HEK293T (cell line): ENCODE measurements around the gene POLA1.

Experiments used
- CTCF ChIA-PET: fragments of 350-600 bp; formaldehyde crosslinking; extraction: SDS; loops from one replicate; lab custom pipeline; 2021; ENCODE audit warnings: antibody characterized with exemption, inconsistent platforms; lab: Yijun Ruan, JAX
- POLR2A ChIA-PET: fragments of 350-600 bp; formaldehyde crosslinking; extraction: SDS; loops from one replicate; lab custom pipeline; 2020; ENCODE audit warnings: antibody characterized with exemption, inconsistent platforms; lab: Yijun Ruan, JAX
- DNase-seq: peaks from one replicate; pipeline ENCODE4 v3.0.0; 2012; ENCODE audit warnings: mixed read lengths; ENCODE audit errors: extremely low spot score
- ARNT ChIP-seq: fragments of 450-650 bp; IDR thresholded peaks from 2 replicates; pipeline ENCODE4 v1.6.1; 2017; ENCODE audit warnings: mild to moderate bottlenecking
- BHLHE40 ChIP-seq: fragments of 450-650 bp; IDR thresholded peaks from 2 replicates; pipeline ENCODE4 v1.6.1; 2016; ENCODE audit warnings: mild to moderate bottlenecking, moderate library complexity, borderline replicate concordance
- CTBP1 ChIP-seq: fragments of 450-650 bp; IDR thresholded peaks from 2 replicates; pipeline ENCODE4 v1.6.1; 2016; ENCODE audit warnings: borderline replicate concordance
- ELF4 ChIP-seq: fragments of 450-650 bp; IDR thresholded peaks from 2 replicates; pipeline ENCODE4 v1.6.1; 2017; ENCODE audit warnings: antibody characterized with exemption
- FOXA1 ChIP-seq: fragments of 450-650 bp; IDR thresholded peaks from 2 replicates; pipeline ENCODE4 v1.6.1; 2016; ENCODE audit warnings: mild to moderate bottlenecking
- FOXK2 ChIP-seq: fragments of 450-650 bp; IDR thresholded peaks from 2 replicates; pipeline ENCODE4 v1.6.1; 2016; ENCODE audit warnings: mild to moderate bottlenecking
- FOXM1 ChIP-seq: fragments of 450-650 bp; IDR thresholded peaks from 2 replicates; pipeline ENCODE4 v1.6.1; 2017; ENCODE audit warnings: mild to moderate bottlenecking, borderline replicate concordance
- HDGF ChIP-seq: fragments of 450-650 bp; IDR thresholded peaks from 2 replicates; pipeline ENCODE4 v1.6.1; 2017; ENCODE audit warnings: antibody characterized with exemption, borderline replicate concordance
- L3MBTL2 ChIP-seq: fragments of 450-650 bp; conservative IDR thresholded peaks from 2 replicates; pipeline ENCODE4 v1.6.1; 2016; ENCODE audit warnings: mild to moderate bottlenecking
- LEF1 ChIP-seq: fragments of 450-650 bp; IDR thresholded peaks from 2 replicates; pipeline ENCODE4 v1.6.1; 2017; ENCODE audit warnings: mild to moderate bottlenecking, borderline replicate concordance
- NFRKB ChIP-seq: fragments of 450-650 bp; IDR thresholded peaks from 2 replicates; pipeline ENCODE4 v1.6.1; 2016; ENCODE audit warnings: mild to moderate bottlenecking, moderate library complexity
- PKNOX1 ChIP-seq: fragments of 450-650 bp; IDR thresholded peaks from 2 replicates; pipeline ENCODE4 v1.6.1; 2016
- SP1 ChIP-seq: fragments of 450-650 bp; IDR thresholded peaks from 2 replicates; pipeline ENCODE4 v1.6.1; 2017
- SUZ12 ChIP-seq: fragments of 450-650 bp; IDR thresholded peaks from 2 replicates; pipeline ENCODE4 v1.6.1; 2016; ENCODE audit warnings: mild to moderate bottlenecking
- TARDBP ChIP-seq: fragments of 450-650 bp; IDR thresholded peaks from 2 replicates; pipeline ENCODE4 v1.6.1; 2016
- ZNF384 ChIP-seq: fragments of 450-650 bp; IDR thresholded peaks from 2 replicates; pipeline ENCODE4 v1.6.1; 2016

The POLA1 gene

GRCh38 chrX:24720036-24720435 is 26.3 kb downstream of the POLA1 start:
- DNase-seq = no peak
- ChIA-PET CTCF (no interaction called here), POLR2A (no interaction called here)
- no peak for TF ChIP-seq HDGF
- TF ChIP-seq L3MBTL2 = no peak
- TF ChIP-seq SP1 = no peak
- TF ChIP-seq PKNOX1 = no peak
- no peak for TF ChIP-seq LEF1
- TF ChIP-seq ZNF384 = no peak

GRCh38 chrX:24728530-24728929 is 34.8 kb downstream of the POLA1 start:
- no peak for DNase-seq
- TF ChIP-seq SUZ12 = no peak
- ChIA-PET CTCF (no interaction called here), POLR2A (no interaction called here)

GRCh38 chrX:24732766-24733500 is 39.2 kb downstream of the POLA1 start:
- CTCF ChIA-PET = no interaction called here
- POLR2A ChIA-PET = no interaction called here
- TF ChIP-seq SP1 (no peak), FOXA1 (no peak), FOXK2 (no peak)
- DNase-seq = no peak

- POLR2A ChIA-PET = no interaction called here
- CTCF ChIA-PET = interaction anchor here (0.6 to 0.9 kb wide), 2 partner anchors 65 to 705 kb away, joined by 5 to 7 read pairs; no protein-coding TSS in a partner anchor
- no peak for TF ChIP-seq CTBP1
- TF ChIP-seq ELF4 = no peak
- TF ChIP-seq L3MBTL2 = no peak
- no peak for TF ChIP-seq NFRKB
- no peak for TF ChIP-seq ZNF384
- TF ChIP-seq PKNOX1 = no peak
- TF ChIP-seq BHLHE40 = no peak
- no peak for TF ChIP-seq ARNT
- no peak for TF ChIP-seq FOXA1
- TF ChIP-seq LEF1 = no peak
- TF ChIP-seq FOXM1 = no peak
- no peak for TF ChIP-seq SP1
- no peak for TF ChIP-seq TARDBP
- TF ChIP-seq HDGF = no peak
- no peak for TF ChIP-seq FOXK2
- no peak for TF ChIP-seq SUZ12
- DNase-seq = no peak
These were observed 47.6 kb downstream of the POLA1 start for GRCh38 chrX:24741330-24741729.

- no peak for DNase-seq
- TF ChIP-seq LEF1 (no peak), NFRKB (no peak), FOXM1 (no peak), ZNF384 (no peak), FOXK2 (no peak), TARDBP (no peak), SUZ12 (no peak), CTBP1 (no peak), PKNOX1 (no peak), BHLHE40 (no peak), HDGF (no peak), FOXA1 (no peak), SP1 (no peak), ARNT (no peak), L3MBTL2 (no peak)
- POLR2A ChIA-PET = no interaction called here
- CTCF ChIA-PET = no interaction called here
These were observed 54.5 kb downstream of the POLA1 start for GRCh38 chrX:24748196-24748595.

- TF ChIP-seq SUZ12 (no peak), ZNF384 (no peak), BHLHE40 (no peak), ELF4 (no peak), LEF1 (no peak), FOXM1 (no peak), NFRKB (no peak), L3MBTL2 (no peak)
- ChIA-PET POLR2A (no interaction called here), CTCF (no interaction called here)
- no peak for DNase-seq
These were observed 66.1 kb downstream of the POLA1 start for GRCh38 chrX:24759786-24760185.

GRCh38 chrX:24760363-24761000 is 66.8 kb downstream of the POLA1 start:
- no peak for TF ChIP-seq TARDBP
- TF ChIP-seq NFRKB = no peak
- TF ChIP-seq BHLHE40 = no peak
- no peak for TF ChIP-seq FOXM1
- TF ChIP-seq PKNOX1 = no peak
- TF ChIP-seq HDGF = no peak
- no peak for TF ChIP-seq ZNF384
- no peak for TF ChIP-seq ARNT
- no peak for TF ChIP-seq L3MBTL2
- no peak for TF ChIP-seq SUZ12
- no peak for TF ChIP-seq LEF1
- no peak for TF ChIP-seq SP1
- no peak for TF ChIP-seq CTBP1
- no peak for TF ChIP-seq ELF4
- TF ChIP-seq FOXA1 = no peak
- no peak for TF ChIP-seq FOXK2
- CTCF ChIA-PET = no interaction called here
- POLR2A ChIA-PET = no interaction called here
- no peak for DNase-seq
